Effector CD8-positive, alpha-beta T cell (primary cell): Measurements from ENCODE around the gene BLACAT1.

Experiments used
- DNase-seq: peaks from one replicate; lab custom pipeline; 2025; lab: John Stamatoyannopoulos, UW
- total RNA-seq, 4 experiments: gene quantifications; one replicate each; lab custom pipeline; 2026; lab: John Stamatoyannopoulos, UW

Gene BLACAT1
- 0.35 to 1.2 (median 0.74) reads per million in 4 experiments for total RNA-seq

- no peak for DNase-seq
Observed at GRCh38 chr1:205455581-205456382, at the start of gene BLACAT1. Gene BLACAT1, minus strand, starts transcription at chr1:205456045.

GRCh38 chr1:205505076-205505729 lies 49.4 kb upstream of the BLACAT1 start:
- DNase-seq: no peak

DNA sequence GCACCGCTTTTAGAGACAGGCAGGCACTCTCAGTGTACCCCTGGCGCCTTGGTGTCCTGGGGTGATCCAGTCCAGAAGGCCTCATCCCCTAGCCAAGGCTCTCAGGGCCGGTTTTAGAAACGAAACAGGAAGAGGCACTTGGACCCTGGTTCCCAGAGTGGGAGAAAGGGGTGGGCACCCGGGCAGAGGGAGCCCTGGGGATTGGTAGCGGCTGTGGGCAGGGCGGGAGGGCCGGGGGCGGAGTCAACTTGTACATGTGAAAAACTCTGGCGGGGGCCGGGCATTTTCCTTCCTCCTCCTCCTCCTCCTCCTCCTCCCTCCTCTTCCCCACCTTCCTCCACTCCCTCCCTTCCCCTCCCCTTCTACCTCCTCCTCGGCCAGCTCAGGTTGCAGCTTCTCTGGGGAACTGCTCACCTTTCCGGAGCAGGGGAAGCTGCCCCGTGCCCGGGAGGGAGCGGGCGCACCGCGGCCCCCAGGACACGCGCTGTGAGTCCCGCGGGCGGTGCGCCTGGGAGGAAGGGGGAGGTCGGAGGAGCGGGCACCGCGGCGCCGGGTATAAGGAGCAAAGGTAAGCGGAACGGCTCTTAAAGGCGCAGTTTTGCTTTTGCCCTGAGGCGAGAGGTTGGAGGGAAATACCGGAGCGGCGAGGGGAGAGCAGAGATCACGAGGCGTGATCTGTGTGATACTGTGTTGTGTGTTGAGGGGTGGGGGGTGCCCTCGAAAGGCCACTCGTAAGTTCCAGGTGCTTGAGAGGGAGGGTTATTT lies 48.6 kb upstream of the BLACAT1 start, which contains the start of gene CDK18:
TSS of gene CDK18 (plus strand) at position 359 of the 765 bp plus-strand sequence. CDS start 18,499 bp downstream, outside the sequence.
- peak; percentile 29 for DNase-seq

- no peak for DNase-seq
Observed at GRCh38 chr1:205502992-205503391, 47.1 kb upstream of the BLACAT1 start.

GRCh38 chr1:205502111-205502810 lies 46.4 kb upstream of the BLACAT1 start:
- no peak for DNase-seq

- no peak for DNase-seq
Observed at GRCh38 chr1:205500240-205501233, 44.7 kb upstream of the BLACAT1 start.

- DNase-seq: no peak
Observed at GRCh38 chr1:205499789-205500188, 43.9 kb upstream of the BLACAT1 start.

- no peak for DNase-seq
Observed at GRCh38 chr1:205497351-205497750, 41.5 kb upstream of the BLACAT1 start.

GRCh38 chr1:205496661-205497060 lies 40.8 kb upstream of the BLACAT1 start:
- DNase-seq: no peak

GRCh38 chr1:205495237-205495823 lies 39.5 kb upstream of the BLACAT1 start:
- DNase-seq: no peak

- no peak for DNase-seq
Observed at GRCh38 chr1:205494115-205494514, 38.3 kb upstream of the BLACAT1 start.

DNA sequence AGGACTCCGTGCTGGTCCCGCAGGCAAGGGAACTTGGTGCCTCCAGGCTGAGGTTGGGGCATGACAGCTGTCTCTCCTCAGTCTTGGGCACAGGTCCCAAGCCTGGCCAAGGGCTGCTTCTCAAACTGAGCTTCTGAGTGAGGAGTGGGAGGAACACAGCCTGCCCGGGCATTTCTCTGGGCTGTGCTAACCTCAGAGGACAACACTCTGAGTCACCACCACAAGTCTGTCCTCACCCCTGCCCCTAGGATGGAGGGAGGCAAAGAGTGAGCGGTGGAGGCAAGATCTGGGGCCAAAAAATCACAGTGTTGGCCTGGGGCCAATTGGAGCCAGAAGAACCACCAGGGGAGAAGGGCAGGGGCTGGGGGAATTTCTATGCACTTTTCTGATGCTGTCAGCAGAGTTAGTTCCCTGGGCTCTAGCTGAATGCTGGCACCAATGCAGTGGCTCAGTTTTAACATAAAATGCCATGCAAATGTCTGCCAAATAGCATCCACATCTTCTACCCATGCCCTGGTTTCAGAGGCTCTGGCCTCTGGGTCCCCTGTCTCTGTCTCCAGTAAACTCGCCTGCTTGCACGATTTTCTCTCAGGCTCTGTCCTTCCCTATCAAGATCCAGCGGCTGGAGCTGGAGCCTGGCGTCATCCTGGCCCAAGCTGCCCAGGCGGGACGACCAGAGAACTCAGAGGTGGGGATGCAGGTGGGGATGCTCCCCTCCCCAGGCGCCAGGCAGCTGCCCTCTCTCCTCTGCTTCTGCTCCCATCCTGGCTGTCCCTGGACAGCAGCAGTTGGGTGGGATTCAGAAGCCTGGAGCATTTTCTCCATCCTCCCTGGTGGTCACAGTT lies 37.6 kb upstream of the BLACAT1 start:
- no peak for DNase-seq

- no peak for DNase-seq
Observed at GRCh38 chr1:205492774-205493173, 36.9 kb upstream of the BLACAT1 start.

- no peak for DNase-seq
Observed at GRCh38 chr1:205492201-205492667, 36.4 kb upstream of the BLACAT1 start.

- DNase-seq: no peak
Observed at GRCh38 chr1:205491794-205492193, 35.9 kb upstream of the BLACAT1 start.

DNA sequence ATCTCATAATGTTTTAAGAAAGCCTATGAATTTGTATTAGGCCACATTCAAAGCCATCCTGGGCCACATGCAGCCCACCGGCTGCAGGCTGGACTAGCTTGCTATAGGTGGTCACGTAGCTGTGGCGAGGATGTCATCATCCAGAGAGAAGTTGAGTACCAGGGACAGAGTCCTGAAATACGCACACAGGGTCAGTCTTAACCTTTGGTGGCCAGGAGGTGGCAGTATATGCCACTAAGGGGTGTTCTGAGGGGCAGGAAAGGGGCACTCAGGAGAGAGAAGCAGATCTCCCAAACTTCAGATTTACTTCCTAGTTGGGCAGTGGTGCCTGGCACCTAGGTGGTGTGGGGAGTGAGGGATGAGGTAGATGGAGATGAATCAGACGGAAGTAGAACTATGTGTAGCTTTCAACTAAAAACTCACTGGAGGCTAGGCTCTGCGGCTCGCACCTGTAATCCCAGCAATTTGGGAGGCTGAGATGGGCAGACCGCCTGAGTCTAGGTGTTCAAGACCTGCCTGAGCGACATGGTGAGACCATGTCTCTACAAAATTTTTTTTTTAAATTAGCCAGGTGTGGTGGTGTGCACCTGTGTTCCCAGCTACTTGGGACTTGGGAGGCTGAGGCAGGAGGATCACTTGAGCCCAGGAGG lies 32.4 kb upstream of the BLACAT1 start:
- DNase-seq: peak; percentile 11

- DNase-seq: no peak
Observed at GRCh38 chr1:205486258-205486657, 30.4 kb upstream of the BLACAT1 start.
